Lung (tissue), 12 donors: ENCODE data around the gene PRXL2C. TPM values are rescaled to one million over a fixed set of nuclear protein-coding genes. Genes with fewer than 3 reads are reported as not detected.
"Not testable (repeated sequence)": the region's sequence is repeated elsewhere in the genome, so short reads cannot be mapped to it uniquely, and the experiment has no call there.

Experiments
- ATAC-seq: fragments of 200-7000 bp; cut with Tn5 transposase; one replicate; pipeline ENCODE4 v1.9.1; 2020; ENCODE audit warnings: moderate number of reproducible peaks; ENCODE audit not compliant: insufficient read depth, low FRiP score
- DNase-seq, 3 donors: peaks; one replicate each; pipeline ENCODE4 v3.0.0-alpha.2; 2013 to 2017
- H3K27ac ChIP-seq, 2 donors: one replicate each; pipeline ENCODE4 v1.5.1; 2013; ENCODE audit warnings: mild to moderate bottlenecking in 2 of 2, moderate library complexity in 2 of 2, control low read depth in 1 of 2, inconsistent platforms in 1 of 2, low read depth in 1 of 2, low read length in 1 of 2
- H3K27me3 ChIP-seq, 3 donors: one replicate each; pipeline ENCODE4 v1.5.1; 2013; ENCODE audit warnings: low read length in 2 of 3; ENCODE audit not compliant: control insufficient read depth in 3 of 3, insufficient read depth in 3 of 3
- H3K36me3 ChIP-seq, 4 donors: one replicate each; pipeline ENCODE4 v1.5.1; 2013; ENCODE audit warnings: low read length in 4 of 4, mild to moderate bottlenecking in 1 of 4, moderate library complexity in 1 of 4; ENCODE audit not compliant: control insufficient read depth in 4 of 4, insufficient read depth in 4 of 4
- H3K4me1 ChIP-seq, 5 donors: one replicate each; pipeline ENCODE4 v1.5.1; 2013; ENCODE audit warnings: low read length in 5 of 5, mild to moderate bottlenecking in 2 of 5, moderate library complexity in 1 of 5; ENCODE audit not compliant: control insufficient read depth in 5 of 5, insufficient read depth in 5 of 5
- H3K4me3 ChIP-seq: one replicate; pipeline ENCODE4 v1.5.1; 2013; ENCODE audit warnings: mild to moderate bottlenecking, control low read depth, moderate library complexity
- H3K9ac ChIP-seq, 2 donors: one replicate each; pipeline ENCODE4 v1.5.1; 2013; ENCODE audit warnings: low read length in 2 of 2, control low read depth in 1 of 2; ENCODE audit not compliant: insufficient read depth in 1 of 2
- H3K9me3 ChIP-seq, 4 donors: one replicate each; pipeline ENCODE4 v1.5.1; 2013; ENCODE audit warnings: low read length in 3 of 4, mild to moderate bottlenecking in 1 of 4, moderate library complexity in 1 of 4; ENCODE audit not compliant: control insufficient read depth in 4 of 4, insufficient read depth in 3 of 4
- CTCF ChIP-seq: IDR thresholded peaks from 2 replicates; pipeline ENCODE4 v1.5.1; 2012; ENCODE audit warnings: mild to moderate bottlenecking; ENCODE audit errors: control extremely low read depth, extremely low read depth
- whole genome bisulfite sequencing, 2 donors: extraction: QIAGEN DNeasy Blood & Tissue Kit; methylation state at CpG; one replicate each; pipeline ENCODE4 v1.1.7; 2013; 5-methylcytosine and 5-hydroxymethylcytosine counted together
- polyA plus RNA-seq, 2 donors: library from polyadenylated mRNA; stranded (reverse); fragments of 200-250 nt; gene quantifications; one replicate each; pipeline ENCODE4 v1.2.1, GENCODE V29; 2013
- total RNA-seq, 2 donors: library from RNA; depleted of rRNA in 1 of 2; stranded (reverse); fragments of >200 nt in 1 of 2; gene quantifications; one replicate each; pipeline ENCODE4 v1.2.1, GENCODE V29; 2014 to 2021
- donor health status: control.
- donor health status: control.
- donor health status: Bipolar disorder and iron deficiency.
- donor health status: healthy.
- donor health status: DM: yes; HTN: yes; CAD: no.

Gene PRXL2C
- total and polyA plus RNA-seq, 4 donors, result 10.2 to 25.3 (median 13.2) TPM

GRCh38 chr9:96667363-96667728 is 12.2 kb upstream of the PRXL2C start:
- no peaks in the 10 kb centered on the region for H3K36me3 ChIP-seq
- 96 to 100% methylated on average over 2 of the region's 2 CpGs for WGBS, 2 donors
- DNase-seq (no peak), ATAC-seq (no peak)
- no peak for TF ChIP-seq CTCF
- H3K27ac ChIP-seq, result no peak overlapping the region
- no peaks in the 10 kb centered on the region for H3K4me1 ChIP-seq
- no peak overlapping the region for H3K4me3 ChIP-seq
- H3K9me3 ChIP-seq, result no peaks in the 10 kb centered on the region
- H3K9ac ChIP-seq, result no peak overlapping the region
- no peaks in the 10 kb centered on the region for H3K27me3 ChIP-seq

GRCh38 chr9:96666653-96667362 is 11.7 kb upstream of the PRXL2C start:
- not testable (repeated sequence) for H3K27me3 ChIP-seq, H3K4me1 ChIP-seq, H3K9ac ChIP-seq, H3K27ac ChIP-seq, H3K4me3 ChIP-seq, H3K9me3 ChIP-seq, H3K36me3 ChIP-seq
- peak; percentile 52 for TF ChIP-seq CTCF
- ATAC-seq (peak; percentile 73), DNase-seq (peak in 2 of 3 donors; percentile 63 to 70)
- WGBS, 2 donors, result 69 to 73% methylated on average over 14 to 15 of the region's 15 CpGs

- Histone ChIP-seq H3K27ac (no peak overlapping the region), H3K27me3 (no peaks in the 10 kb centered on the region), H3K4me1 (no peaks in the 10 kb centered on the region), H3K36me3 (no peaks in the 10 kb centered on the region), H3K4me3 (no peak overlapping the region), H3K9me3 (no peaks in the 10 kb centered on the region), H3K9ac (no peak overlapping the region)
- no peak for ATAC-seq
- no peak for DNase-seq
- TF ChIP-seq CTCF, result no peak
- 83 to 88% methylated on average over 6 of the region's 6 CpGs for WGBS, 2 donors
Observed at GRCh38 chr9:96665789-96666188, 10.7 kb upstream of the PRXL2C start.

- Histone ChIP-seq H3K27ac (no peak overlapping the region), H3K9me3 (no peaks in the 10 kb centered on the region), H3K4me1 (no peaks in the 10 kb centered on the region), H3K4me3 (no peak overlapping the region), H3K27me3 (no peaks in the 10 kb centered on the region), H3K36me3 (no peaks in the 10 kb centered on the region), H3K9ac (no peak overlapping the region)
- no peak for ATAC-seq
- no peak for TF ChIP-seq CTCF
- WGBS, 2 donors, result 95% methylated on average over 20 of the region's 20 CpGs
- no peak for DNase-seq
Observed at GRCh38 chr9:96663506-96664120, 8.5 kb upstream of the PRXL2C start.
